Natural killer cell (primary cell): Measurements from ENCODE around the gene SELENON. TPM values are rescaled to one million over a fixed set of nuclear protein-coding genes. Genes with fewer than 3 reads are reported as not detected.

Experiments used
- ATAC-seq, 3 donors: fragments of 150-1000 bp in 2 of 3; fragments of 200-7000 bp in 1 of 3; cut with Tn5 transposase; 1 replicate in 1 of 3; 2 replicates in 2 of 3; pipeline ENCODE4 v1.10.0; 2021; ENCODE audit warnings: mild to moderate bottlenecking in 2 of 3, moderate library complexity in 2 of 3
- DNase-seq, 2 donors: peaks; one replicate each; pipeline versions ENCODE4 v3.0.0 to v3.0.0-alpha.2; 2013 to 2021; ENCODE audit warnings: mixed read lengths in 1 of 2
- H3K27ac ChIP-seq: one replicate; pipeline ENCODE4 v1.5.1; 2013; ENCODE audit warnings: mild to moderate bottlenecking, low read length
- H3K27me3 ChIP-seq: one replicate; pipeline ENCODE4 v1.6.1; 2013; ENCODE audit warnings: low read length; ENCODE audit not compliant: control insufficient read depth, insufficient read depth
- H3K36me3 ChIP-seq: one replicate; pipeline ENCODE4 v1.6.1; 2013; ENCODE audit warnings: low read length; ENCODE audit not compliant: control insufficient read depth, insufficient read depth
- H3K4me1 ChIP-seq: one replicate; pipeline ENCODE4 v1.6.1; 2013; ENCODE audit warnings: low read length; ENCODE audit not compliant: control insufficient read depth, insufficient read depth
- H3K4me3 ChIP-seq: one replicate; pipeline ENCODE4 v1.5.1; 2013; ENCODE audit warnings: low read length
- H3K9me3 ChIP-seq: one replicate; pipeline ENCODE4 v1.6.1; 2013; ENCODE audit warnings: low read length; ENCODE audit not compliant: control insufficient read depth, insufficient read depth
- H3K27ac Mint-ChIP-seq, 2 donors: one replicate each; pipeline ENCODE4 v1.8.0; 2022; ENCODE audit warnings: mild to moderate bottlenecking in 2 of 2, mixed read lengths in 2 of 2, moderate library complexity in 1 of 2
- H3K27me3 Mint-ChIP-seq, 2 donors: one replicate each; pipeline ENCODE4 v1.8.0; 2022; ENCODE audit warnings: low read depth in 2 of 2, mixed read lengths in 2 of 2
- H3K36me3 Mint-ChIP-seq: one replicate; pipeline ENCODE4 v1.8.0; 2022; ENCODE audit warnings: mixed read lengths
- H3K4me1 Mint-ChIP-seq, 2 donors: one replicate each; pipeline ENCODE4 v1.8.0; 2022; ENCODE audit warnings: mixed read lengths in 2 of 2
- H3K4me3 Mint-ChIP-seq: one replicate; pipeline ENCODE4 v1.8.0; 2022; ENCODE audit warnings: mild to moderate bottlenecking, moderate library complexity, mixed read lengths
- H3K9me3 Mint-ChIP-seq, 2 donors: one replicate each; pipeline ENCODE4 v1.8.0; 2022; ENCODE audit warnings: mixed read lengths in 2 of 2
- WGBS: methylation state at CpG from one replicate; pipeline ENCODE4 v1.1.7; 2013; ENCODE audit warnings: missing lambda C conversion rate; ENCODE audit not compliant: insufficient coverage; 5-methylcytosine and 5-hydroxymethylcytosine counted together
- intact Hi-C: fragments of 100-400 bp; cut with micrococcal nuclease; formaldehyde crosslinking; loops from one replicate; pipeline ENCODE4 v1.14.2; 2022
- total RNA-seq, 4 donors: library from RNA; stranded (reverse); fragments of 120-200 nt in 1 of 4; gene quantifications; one replicate each; pipeline versions ENCODE4 v1.2.3 to v1.2.4, GENCODE V29; 2013 to 2022
- TF ChIP-seq, protein P1 (sequence below): fragments of 200-600 bp; IDR thresholded peaks from one replicate; pipeline ENCODE4 v1.8.0; 2022; ENCODE audit warnings: antibody characterized with exemption

SELENON gene
- total RNA-seq, 3 donors from 2014 or later (not counting 1 experiment from before 2014, with no cell fraction given), result 9.7 to 16.4 (median 11.1) TPM

DNA sequence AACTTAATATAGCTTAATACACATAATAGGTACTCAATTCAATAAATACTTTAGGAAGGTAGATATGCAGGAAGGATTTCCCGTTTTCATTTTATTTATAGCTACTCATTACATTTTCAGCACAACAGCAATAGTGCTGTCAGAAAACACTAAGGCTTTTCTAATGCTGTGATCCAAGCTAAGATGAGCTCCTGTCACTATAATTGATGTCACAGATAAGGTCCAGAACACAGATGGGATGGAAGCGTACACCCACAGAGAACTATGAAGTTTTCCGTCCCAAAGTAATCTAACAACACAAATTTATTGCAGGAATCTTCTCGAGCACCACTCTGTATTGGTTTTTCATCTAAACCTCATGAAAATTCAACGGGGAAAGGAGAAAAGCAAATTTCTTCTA is 45.7 kb downstream of the SELENON start:
- no peak for ATAC-seq
- 95% methylated on average over 4 of the region's 5 CpGs for WGBS

DNA sequence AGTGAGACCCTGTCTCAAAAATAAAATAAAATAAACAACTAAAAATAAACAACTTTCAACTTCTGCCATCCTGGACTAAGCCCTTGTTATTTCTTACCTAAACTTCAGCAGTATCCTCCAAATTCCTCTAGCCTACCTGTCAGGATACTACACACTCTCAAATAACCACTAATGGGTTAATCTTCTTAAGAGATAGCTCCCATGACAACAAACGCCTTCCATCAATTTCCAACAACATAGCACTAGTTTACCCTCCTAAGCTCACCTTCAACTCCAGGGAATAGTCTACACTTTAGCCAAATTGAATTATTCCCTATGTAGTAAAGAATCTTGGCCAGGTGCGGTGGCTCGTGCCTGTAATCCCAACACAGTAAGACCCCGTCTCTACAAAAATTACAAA is 47.9 kb downstream of the SELENON start:
- Mint-ChIP-seq H3K27ac (no peak overlapping the region), H3K9me3 (no peaks in the 10 kb centered on the region), H3K4me3 (no peak overlapping the region), H3K27me3 (no peaks in the 10 kb centered on the region), H3K36me3 (no peaks in the 10 kb centered on the region), H3K4me1 (no peaks in the 10 kb centered on the region)
- Histone ChIP-seq H3K9me3 (no peaks in the 10 kb centered on the region), H3K27ac (no peak overlapping the region), H3K36me3 (no peaks in the 10 kb centered on the region), H3K27me3 (no peaks in the 10 kb centered on the region), H3K4me3 (no peak overlapping the region), H3K4me1 (no peaks in the 10 kb centered on the region)
- intact Hi-C loops, result no loop called here
- 94% methylated on average over 4 of the region's 4 CpGs for WGBS
- TF ChIP-seq, protein P1, sequence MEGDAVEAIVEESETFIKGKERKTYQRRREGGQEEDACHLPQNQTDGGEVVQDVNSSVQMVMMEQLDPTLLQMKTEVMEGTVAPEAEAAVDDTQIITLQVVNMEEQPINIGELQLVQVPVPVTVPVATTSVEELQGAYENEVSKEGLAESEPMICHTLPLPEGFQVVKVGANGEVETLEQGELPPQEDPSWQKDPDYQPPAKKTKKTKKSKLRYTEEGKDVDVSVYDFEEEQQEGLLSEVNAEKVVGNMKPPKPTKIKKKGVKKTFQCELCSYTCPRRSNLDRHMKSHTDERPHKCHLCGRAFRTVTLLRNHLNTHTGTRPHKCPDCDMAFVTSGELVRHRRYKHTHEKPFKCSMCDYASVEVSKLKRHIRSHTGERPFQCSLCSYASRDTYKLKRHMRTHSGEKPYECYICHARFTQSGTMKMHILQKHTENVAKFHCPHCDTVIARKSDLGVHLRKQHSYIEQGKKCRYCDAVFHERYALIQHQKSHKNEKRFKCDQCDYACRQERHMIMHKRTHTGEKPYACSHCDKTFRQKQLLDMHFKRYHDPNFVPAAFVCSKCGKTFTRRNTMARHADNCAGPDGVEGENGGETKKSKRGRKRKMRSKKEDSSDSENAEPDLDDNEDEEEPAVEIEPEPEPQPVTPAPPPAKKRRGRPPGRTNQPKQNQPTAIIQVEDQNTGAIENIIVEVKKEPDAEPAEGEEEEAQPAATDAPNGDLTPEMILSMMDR, result no peak
- DNase-seq, result no peak
- ATAC-seq, result no peak

More for the DNA sequence above, 45.7 kb downstream of the SELENON start:
- Mint-ChIP-seq H3K27me3 (no peaks in the 10 kb centered on the region), H3K36me3 (no peaks in the 10 kb centered on the region), H3K4me1 (no peaks in the 10 kb centered on the region), H3K27ac (no peak overlapping the region), H3K9me3 (no peaks in the 10 kb centered on the region), H3K4me3 (no peak overlapping the region)
- H3K27me3 ChIP-seq, result no peaks in the 10 kb centered on the region
- H3K9me3 ChIP-seq, result no peaks in the 10 kb centered on the region
- DNase-seq, result no peak
- intact Hi-C loops, result no loop called here
- H3K27ac ChIP-seq, result no peak overlapping the region
- H3K4me3 ChIP-seq, result no peak overlapping the region
- TF ChIP-seq, protein P1, result no peak
- H3K4me1 ChIP-seq, result no peaks in the 10 kb centered on the region
- no peaks in the 10 kb centered on the region for H3K36me3 ChIP-seq

DNA sequence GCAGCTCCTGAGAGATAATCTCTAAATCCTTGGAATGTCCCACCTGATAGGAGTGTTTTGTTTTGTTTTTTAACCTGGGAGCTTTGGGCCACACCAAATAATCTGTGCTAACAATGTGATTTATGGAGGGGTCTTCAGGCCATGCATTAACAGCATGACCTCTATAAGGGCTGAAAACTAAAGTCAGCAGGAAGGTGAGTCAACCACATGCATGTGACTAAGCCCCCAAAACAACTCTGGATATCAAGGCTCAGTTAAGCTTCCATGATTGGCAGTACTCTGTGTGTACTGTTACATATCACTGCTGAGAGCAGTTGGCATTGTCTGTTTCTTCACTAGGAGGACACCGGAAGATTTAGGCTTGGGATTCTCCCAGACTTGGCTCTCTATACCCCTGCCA is 48.5 kb downstream of the SELENON start:
- no peak overlapping the region for H3K4me3 Mint-ChIP-seq
- no peaks in the 10 kb centered on the region for H3K27me3 Mint-ChIP-seq
- intact Hi-C loops, result no loop called here
- 93% methylated on average over 1 of the region's 1 CpG for WGBS
- ATAC-seq (no peak), DNase-seq (no peak)
- no peaks in the 10 kb centered on the region for H3K9me3 Mint-ChIP-seq
- Histone ChIP-seq H3K4me1 (no peaks in the 10 kb centered on the region), H3K36me3 (no peaks in the 10 kb centered on the region), H3K4me3 (no peak overlapping the region), H3K27me3 (no peaks in the 10 kb centered on the region), H3K27ac (no peak overlapping the region), H3K9me3 (no peaks in the 10 kb centered on the region)
- H3K36me3 Mint-ChIP-seq, result no peaks in the 10 kb centered on the region
- TF ChIP-seq, protein P1, result no peak
- H3K4me1 Mint-ChIP-seq, result no peaks in the 10 kb centered on the region
- no peak overlapping the region for H3K27ac Mint-ChIP-seq

DNA sequence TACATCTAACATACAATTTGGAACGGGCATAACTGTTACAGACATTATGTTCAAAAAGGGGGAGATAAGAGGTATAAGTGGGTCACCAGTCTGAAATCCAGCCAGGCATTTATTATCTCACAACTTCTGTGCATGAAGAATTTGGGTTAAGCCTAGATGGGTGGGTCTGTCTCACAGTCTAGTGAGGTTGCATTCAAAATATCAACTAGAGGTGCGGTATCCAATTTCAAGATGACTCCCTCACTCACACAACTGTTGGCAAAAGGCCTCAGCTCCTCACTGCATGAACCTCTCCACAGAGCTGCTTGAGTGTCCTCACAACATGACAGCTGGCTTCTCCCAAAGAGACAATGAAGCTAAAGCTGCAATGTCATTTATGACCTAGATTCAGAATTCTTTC is 54.6 kb downstream of the SELENON start:
- peaks cover 7% of the 10 kb centered on the region for H3K4me1 ChIP-seq
- no peak overlapping the region for H3K27ac Mint-ChIP-seq
- H3K36me3 ChIP-seq, result no peaks in the 10 kb centered on the region
- ATAC-seq, result no peak
- no peaks in the 10 kb centered on the region for H3K9me3 Mint-ChIP-seq
- no peak overlapping the region for H3K4me3 ChIP-seq
- TF ChIP-seq, protein P1, result no peak
- H3K4me3 Mint-ChIP-seq, result no peak overlapping the region
- no peaks in the 10 kb centered on the region for H3K36me3 Mint-ChIP-seq
- no peak overlapping the region for H3K27ac ChIP-seq
- intact Hi-C loops, result no loop called here
- no peaks in the 10 kb centered on the region for H3K9me3 ChIP-seq
- H3K27me3 ChIP-seq, result no peaks in the 10 kb centered on the region
- no peak for DNase-seq
- H3K27me3 Mint-ChIP-seq, result no peaks in the 10 kb centered on the region
- H3K4me1 Mint-ChIP-seq, result peaks cover 11 to 14% of the 10 kb centered on the region in 2 donors
- 100% methylated on average over 1 of the region's 2 CpGs for WGBS
